NB4 (cell line): ENCODE measurements around the gene COL23A1.

Source experiments
- MYC ChIP-seq: IDR thresholded peaks from 2 replicates; pipeline ENCODE4 v1.6.1; 2011; ENCODE audit warnings: low read depth, low read length
- POLR2A ChIP-seq: IDR thresholded peaks from 2 replicates; pipeline ENCODE4 v1.6.1; 2011; ENCODE audit warnings: mild to moderate bottlenecking; ENCODE audit not compliant: insufficient read length; ENCODE audit errors: extremely low read depth
- TF ChIP-seq, protein P1 (sequence below): IDR thresholded peaks from 2 replicates; pipeline ENCODE4 v1.6.1; 2011; ENCODE audit warnings: low read depth, low read length
- TF ChIP-seq, protein P2 (sequence below): IDR thresholded peaks from one replicate; pipeline ENCODE4 v1.5.1; 2012; ENCODE audit warnings: low read depth, low read length

DNA sequence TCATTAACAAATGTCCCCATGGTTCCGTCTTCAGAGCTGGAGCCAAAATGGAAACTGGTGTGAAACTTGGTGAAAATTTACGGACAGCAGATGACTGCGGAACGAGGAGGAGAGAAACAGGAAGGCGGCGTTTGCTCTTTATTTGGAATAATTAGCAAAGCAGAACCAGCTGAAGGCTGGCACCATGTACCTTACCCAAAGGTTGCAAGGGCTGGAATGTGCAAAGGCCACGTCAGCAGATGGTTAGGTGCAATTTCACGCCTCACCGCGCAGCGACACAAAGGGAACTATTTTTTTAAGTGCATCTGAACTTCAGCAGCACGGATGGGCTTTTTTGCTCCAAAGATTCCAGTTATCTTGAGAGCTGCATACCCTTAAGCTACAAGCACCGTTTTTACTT lies 127.4 kb downstream of the COL23A1 start:
- TF ChIP-seq, protein P1, sequence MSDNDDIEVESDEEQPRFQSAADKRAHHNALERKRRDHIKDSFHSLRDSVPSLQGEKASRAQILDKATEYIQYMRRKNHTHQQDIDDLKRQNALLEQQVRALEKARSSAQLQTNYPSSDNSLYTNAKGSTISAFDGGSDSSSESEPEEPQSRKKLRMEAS, result no peak
- TF ChIP-seq, protein P2, sequence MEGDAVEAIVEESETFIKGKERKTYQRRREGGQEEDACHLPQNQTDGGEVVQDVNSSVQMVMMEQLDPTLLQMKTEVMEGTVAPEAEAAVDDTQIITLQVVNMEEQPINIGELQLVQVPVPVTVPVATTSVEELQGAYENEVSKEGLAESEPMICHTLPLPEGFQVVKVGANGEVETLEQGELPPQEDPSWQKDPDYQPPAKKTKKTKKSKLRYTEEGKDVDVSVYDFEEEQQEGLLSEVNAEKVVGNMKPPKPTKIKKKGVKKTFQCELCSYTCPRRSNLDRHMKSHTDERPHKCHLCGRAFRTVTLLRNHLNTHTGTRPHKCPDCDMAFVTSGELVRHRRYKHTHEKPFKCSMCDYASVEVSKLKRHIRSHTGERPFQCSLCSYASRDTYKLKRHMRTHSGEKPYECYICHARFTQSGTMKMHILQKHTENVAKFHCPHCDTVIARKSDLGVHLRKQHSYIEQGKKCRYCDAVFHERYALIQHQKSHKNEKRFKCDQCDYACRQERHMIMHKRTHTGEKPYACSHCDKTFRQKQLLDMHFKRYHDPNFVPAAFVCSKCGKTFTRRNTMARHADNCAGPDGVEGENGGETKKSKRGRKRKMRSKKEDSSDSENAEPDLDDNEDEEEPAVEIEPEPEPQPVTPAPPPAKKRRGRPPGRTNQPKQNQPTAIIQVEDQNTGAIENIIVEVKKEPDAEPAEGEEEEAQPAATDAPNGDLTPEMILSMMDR, result no peak
- TF ChIP-seq POLR2A (no peak), MYC (no peak)
